HepG2 (cell line): ENCODE measurements around the gene GPR152. TPM values are rescaled to one million over a fixed set of nuclear protein-coding genes. Genes with fewer than 3 reads are reported as not detected.

Experiments used
- ATAC-seq: fragments of 200-7000 bp; cut with Tn5 transposase; 3 replicates; pipeline ENCODE4 v1.9.1; 2020; ENCODE audit warnings: mild to moderate bottlenecking, moderate library complexity
- BruUV-seq: library from RNA; stranded (reverse); fragments of 400-500 nt; replicated peaks from 2 replicates; lab custom pipeline; 2021; lab: Mats Ljungman, UMichigan
- CTCF ChIA-PET: fragments of 300-600 bp; formaldehyde crosslinking; extraction: SDS; loops from one replicate; lab custom pipeline; 2021; ENCODE audit warnings: low total read pairs, inconsistent platforms, low intra/inter-chr PET ratio; lab: Yijun Ruan, JAX
- POLR2A ChIA-PET: fragments of 350-600 bp; sonication (Branson Sonifier 250); formaldehyde crosslinking; loops from one replicate; lab custom pipeline; 2020; ENCODE audit warnings: antibody characterized with exemption, inconsistent platforms; lab: Yijun Ruan, JAX
- DNase-seq: peaks from one replicate; pipeline ENCODE4 v3.0.0-alpha.2; 2015; ENCODE audit warnings: low spot score
- FAIRE-seq: peaks from 3 replicates; lab custom pipeline; 2011; peaks lifted over from hg19 to GRCh38; lab: Jason Lieb, UNC
- H2AFZ ChIP-seq: one replicate; pipeline ENCODE4 v1.6.1; 2011; ENCODE audit warnings: low read length, inconsistent platforms
- H3K27ac ChIP-seq: fragments of 300-600 bp; 3 replicates; pipeline ENCODE4 v1.8.0; 2011; ENCODE audit warnings: mixed run types, mild to moderate bottlenecking, mixed read lengths, low read length, inconsistent platforms; ENCODE audit not compliant: insufficient read depth; ENCODE audit errors: extremely low read length
- H3K27me3 ChIP-seq, 2 experiments: fragments of 200-600 bp in 1 of 2; 2 replicates in 1 of 2; 3 replicates in 1 of 2; pipeline versions ENCODE4 v1.6.0 to v1.8.0; 2011; ENCODE audit warnings: low read length in 2 of 2, mild to moderate bottlenecking in 2 of 2, moderate library complexity in 2 of 2, inconsistent platforms in 1 of 2; ENCODE audit not compliant: insufficient read depth in 2 of 2, control insufficient read depth in 1 of 2
- H3K36me3 ChIP-seq, 2 experiments: fragments of 200-600 bp in 1 of 2; replicated peaks in 1 of 2; 2 replicates in 1 of 2; 3 replicates in 1 of 2; pipeline versions ENCODE4 v1.5.1 to v1.8.0; 2011; ENCODE audit warnings: low read length in 2 of 2, inconsistent platforms in 1 of 2; ENCODE audit not compliant: insufficient read depth in 2 of 2, control insufficient read depth in 1 of 2
- H3K4me1 ChIP-seq: 2 replicates; pipeline ENCODE4 v1.5.1; 2012; ENCODE audit warnings: low read length, inconsistent platforms; ENCODE audit not compliant: insufficient read depth
- H3K4me2 ChIP-seq: 2 replicates; pipeline ENCODE4 v1.6.0; 2011; ENCODE audit warnings: low read depth, low read length, inconsistent platforms
- H3K4me3 ChIP-seq, 3 experiments: fragments of 200-600 bp in 1 of 3; sonication (generic), shearing (Covaris generic) in 1 of 3; replicated peaks in 1 of 3; 2 replicates each; pipeline ENCODE4 v1.5.1; 2011 to 2016; ENCODE audit warnings: low read length in 3 of 3, inconsistent platforms in 2 of 3, low read depth in 2 of 3, mild to moderate bottlenecking in 2 of 3, control low read depth in 1 of 3, mixed read lengths in 1 of 3; ENCODE audit not compliant: insufficient read depth in 1 of 3
- H3K79me2 ChIP-seq: one replicate; pipeline ENCODE4 v1.6.1; 2011; ENCODE audit warnings: low read length, inconsistent platforms; ENCODE audit not compliant: insufficient read depth
- H3K9ac ChIP-seq: 2 replicates; pipeline ENCODE4 v1.6.0; 2011; ENCODE audit warnings: mild to moderate bottlenecking, low read depth, low read length, inconsistent platforms; ENCODE audit not compliant: insufficient read depth
- H3K9me3 ChIP-seq: 2 replicates; pipeline ENCODE4 v1.5.1; 2012; ENCODE audit warnings: mild to moderate bottlenecking, low read length
- H4K20me1 ChIP-seq: 2 replicates; pipeline ENCODE4 v1.6.0; 2011; ENCODE audit warnings: inconsistent platforms, mild to moderate bottlenecking, low read length, moderate library complexity; ENCODE audit not compliant: insufficient read depth
- ATF7-NPFF ChIP-seq: sonication (generic); formaldehyde crosslinking; IDR thresholded peaks from 2 replicates; pipeline ENCODE4 v1.8.1; 2023; ENCODE audit warnings: mild to moderate bottlenecking, low read depth, missing genetic modification reagents, moderate library complexity
- ISL2 ChIP-seq: sonication (generic); formaldehyde crosslinking; IDR thresholded peaks from 2 replicates; pipeline ENCODE4 v1.5.0; 2020; ENCODE audit warnings: missing genetic modification reagents
- KDM2A ChIP-seq: sonication (generic); formaldehyde crosslinking; IDR thresholded peaks from 2 replicates; pipeline ENCODE4 v1.4.0; 2020; ENCODE audit warnings: low read depth, missing genetic modification reagents, borderline replicate concordance
- POLR2G ChIP-seq: fragments of 200-400 bp; formaldehyde crosslinking; IDR thresholded peaks from 2 replicates; pipeline ENCODE4 v1.6.1; 2018; ENCODE audit warnings: mild to moderate bottlenecking, low read depth, low read length, moderate library complexity
- TBL1XR1 ChIP-seq: fragments of 150-350 bp; IDR thresholded peaks from 2 replicates; pipeline ENCODE4 v1.6.1; 2014; ENCODE audit warnings: borderline replicate concordance, low read length; ENCODE audit not compliant: partially characterized antibody
- ZNF629 ChIP-seq: sonication (generic); formaldehyde crosslinking; conservative IDR thresholded peaks from 2 replicates; pipeline ENCODE4 v1.5.0; 2020; ENCODE audit warnings: missing genetic modification reagents
- WGBS: methylation state at CpG from one replicate; pipeline ENCODE4 v1.1.6; 2017; ENCODE audit warnings: low lambda C conversion rate; 5-methylcytosine and 5-hydroxymethylcytosine counted together
- in situ Hi-C: cut with HindIII; loops from 2 replicates; pipeline ENCODE4 v1.10.0; 2017; ENCODE audit warnings: low pct_unique_long_range_greater_than_20kb; ENCODE audit not compliant: extremely low pct_ligation_motif_present
- intact Hi-C: fragments of 100-400 bp; cut with micrococcal nuclease; formaldehyde crosslinking; loops from one replicate; pipeline ENCODE4 v1.10.0; 2022; ENCODE audit not compliant: unreplicated experiment
- polyA plus RNA-seq, 8 experiments: library from polyadenylated mRNA; depleted of rRNA in 3 of 8; stranded (reverse) in 7 of 8; unstranded in 1 of 8; fragments of >200 nt; fragmentation: Illumina TruSeq in 4 of 8; extraction: Trizol in 4 of 8; gene quantifications; 2 replicates each; pipeline versions ENCODE4 v1.2.1 to v1.2.3, GENCODE V29; 2011 to 2016; ENCODE audit warnings: low read depth in 4 of 8, missing spikeins in 1 of 8, mixed read lengths in 1 of 8; ENCODE audit not compliant: insufficient read depth in 1 of 8
- total RNA-seq, 5 experiments: library from RNA; depleted of rRNA; stranded (reverse); fragments of >200 nt; fragmentation: Illumina TruSeq; extraction: Trizol; gene quantifications; 2 replicates each; pipeline ENCODE4 v1.2.3, GENCODE V29; 2016; ENCODE audit warnings: low read depth in 1 of 5
- TF ChIP-seq, protein P1 (sequence below): sonication (generic); formaldehyde crosslinking; IDR thresholded peaks from 2 replicates; pipeline ENCODE4 v1.5.0; 2020; ENCODE audit warnings: mild to moderate bottlenecking, missing genetic modification reagents

Gene GPR152
- total and polyA plus RNA-seq, 2 of the 13 experiments (the other 11 are each of a cell fraction or from before 2014, with no cell fraction given): not detected

GRCh38 chr11:67442504-67443404, 9.8 kb downstream of the GPR152 start:
- CTCF ChIA-PET: no interaction called here
- H3K4me3 ChIP-seq: peak overlapping the region; percentile 84 to 97 (median 92)

More at GRCh38 chr11:67442504-67443404, 9.8 kb downstream of the GPR152 start:
- H3K27me3 ChIP-seq: peaks cover 0 to 1% of the 10 kb centered on the region in 2 experiments; a peak in 1 of 5 replicates
- peak; percentile 29; the same call in 1 of the 2 replicates for TF ChIP-seq KDM2A (CRISPR knock-in tag)
- TF ChIP-seq ISL2 (CRISPR knock-in tag): 0 out of 2 replicates have a peak, but pooled peaks have one; percentile 28
- TF ChIP-seq TBL1XR1: no peak
- peak; percentile 80 for TF ChIP-seq ZNF629 (CRISPR knock-in tag)
- TF ChIP-seq, protein P1, sequence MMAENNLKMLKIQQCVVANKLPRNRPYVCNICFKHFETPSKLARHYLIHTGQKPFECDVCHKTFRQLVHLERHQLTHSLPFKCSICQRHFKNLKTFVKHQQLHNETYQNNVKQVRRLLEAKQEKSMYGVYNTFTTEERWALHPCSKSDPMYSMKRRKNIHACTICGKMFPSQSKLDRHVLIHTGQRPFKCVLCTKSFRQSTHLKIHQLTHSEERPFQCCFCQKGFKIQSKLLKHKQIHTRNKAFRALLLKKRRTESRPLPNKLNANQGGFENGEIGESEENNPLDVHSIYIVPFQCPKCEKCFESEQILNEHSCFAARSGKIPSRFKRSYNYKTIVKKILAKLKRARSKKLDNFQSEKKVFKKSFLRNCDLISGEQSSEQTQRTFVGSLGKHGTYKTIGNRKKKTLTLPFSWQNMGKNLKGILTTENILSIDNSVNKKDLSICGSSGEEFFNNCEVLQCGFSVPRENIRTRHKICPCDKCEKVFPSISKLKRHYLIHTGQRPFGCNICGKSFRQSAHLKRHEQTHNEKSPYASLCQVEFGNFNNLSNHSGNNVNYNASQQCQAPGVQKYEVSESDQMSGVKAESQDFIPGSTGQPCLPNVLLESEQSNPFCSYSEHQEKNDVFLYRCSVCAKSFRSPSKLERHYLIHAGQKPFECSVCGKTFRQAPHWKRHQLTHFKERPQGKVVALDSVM: no peak
- TF ChIP-seq POLR2G: 0 out of 2 replicates have a peak, but pooled peaks have one; percentile 31
- no peak for TF ChIP-seq ATF7-NPFF (CRISPR knock-in tag)
- no peaks in the 10 kb centered on the region for H4K20me1 ChIP-seq
- POLR2A ChIA-PET: interaction anchor here (0.6 to 1.4 kb wide), 6 partner anchors 9 to 51 kb away, joined by 3 to 10 read pairs (median 4); partner anchors contain the start of genes GPR152, PPP1CA, RAD9A and RPS6KB2
- DNase-seq (no peak), ATAC-seq (peak; percentile 29), FAIRE-seq (no peak)
- H3K79me2 ChIP-seq: peaks cover 3% of the 10 kb centered on the region
- H3K9ac ChIP-seq: peak overlapping the region; percentile 83
- H3K27ac ChIP-seq: peak overlapping the region; percentile 63
- H3K4me2 ChIP-seq: peak overlapping the region; percentile 87
- 4% methylated on average over 14 of the region's 45 CpGs for WGBS
- intact Hi-C loops: loop anchor here (2.0 kb wide), 1 partner anchor 14 kb away; the partner anchor contains the start of gene RPS6KB2
- in situ Hi-C loops: no loop called here
- no peak overlapping the region for H2AFZ ChIP-seq
- H3K4me1 ChIP-seq: peaks cover 27% of the 10 kb centered on the region
- H3K9me3 ChIP-seq: no peaks in the 10 kb centered on the region
- no TSS peak for BruUV-seq
- H3K36me3 ChIP-seq: peaks cover 0 to 4% of the 10 kb centered on the region in 2 experiments; a peak in 2 of 5 replicates
